Immature natural killer cell (primary cell): ENCODE results near the gene RAP1GDS1. TPM values are rescaled to one million over a fixed set of nuclear protein-coding genes. Genes with fewer than 3 reads are reported as not detected.
"Not testable (repeated sequence)": the region's sequence is repeated elsewhere in the genome, so short reads cannot be mapped to it uniquely, and the experiment has no call there.

Experiments used
- DNase-seq, 3 donors: peaks; one replicate each; pipeline ENCODE4 v3.0.0; 2022; ENCODE audit warnings: mixed read lengths in 1 of 3
- H3K27ac Mint-ChIP-seq, 6 donors: one replicate each; pipeline ENCODE4 v1.8.0; 2020; ENCODE audit warnings: mixed read lengths in 6 of 6, mild to moderate bottlenecking in 5 of 6, inconsistent platforms in 4 of 6, moderate library complexity in 3 of 6
- H3K27me3 Mint-ChIP-seq, 3 donors: one replicate each; pipeline ENCODE4 v1.8.0; 2020 to 2021; ENCODE audit warnings: low read depth in 3 of 3, mild to moderate bottlenecking in 3 of 3, mixed read lengths in 3 of 3, moderate library complexity in 3 of 3, inconsistent platforms in 1 of 3
- H3K36me3 Mint-ChIP-seq, 3 donors: one replicate each; pipeline ENCODE4 v1.8.0; 2020; ENCODE audit warnings: mixed read lengths in 3 of 3, inconsistent platforms in 2 of 3, mild to moderate bottlenecking in 2 of 3
- H3K4me1 Mint-ChIP-seq, 2 donors: one replicate each; pipeline ENCODE4 v1.8.0; 2020; ENCODE audit warnings: inconsistent platforms in 2 of 2, mild to moderate bottlenecking in 2 of 2, mixed read lengths in 2 of 2, moderate library complexity in 1 of 2
- H3K4me3 Mint-ChIP-seq, 5 donors: one replicate each; pipeline ENCODE4 v1.8.0; 2020; ENCODE audit warnings: mild to moderate bottlenecking in 5 of 5, mixed read lengths in 5 of 5, inconsistent platforms in 3 of 5, moderate library complexity in 3 of 5
- H3K9me3 Mint-ChIP-seq, 6 donors: one replicate each; pipeline ENCODE4 v1.8.0; 2020; ENCODE audit warnings: mild to moderate bottlenecking in 6 of 6, mixed read lengths in 6 of 6, inconsistent platforms in 4 of 6, moderate library complexity in 3 of 6
- polyA plus RNA-seq, 3 donors: library from polyadenylated mRNA; unstranded; fragments of 300-500 nt; fragmentation: Illumina TruSeq; gene quantifications; one replicate each; pipeline ENCODE4 v1.2.3, GENCODE V29; 2021

RAP1GDS1 gene
- polyA plus RNA-seq, 3 donors from 2014 or later = 50.4 to 85.0 (median 54.8) TPM

DNA sequence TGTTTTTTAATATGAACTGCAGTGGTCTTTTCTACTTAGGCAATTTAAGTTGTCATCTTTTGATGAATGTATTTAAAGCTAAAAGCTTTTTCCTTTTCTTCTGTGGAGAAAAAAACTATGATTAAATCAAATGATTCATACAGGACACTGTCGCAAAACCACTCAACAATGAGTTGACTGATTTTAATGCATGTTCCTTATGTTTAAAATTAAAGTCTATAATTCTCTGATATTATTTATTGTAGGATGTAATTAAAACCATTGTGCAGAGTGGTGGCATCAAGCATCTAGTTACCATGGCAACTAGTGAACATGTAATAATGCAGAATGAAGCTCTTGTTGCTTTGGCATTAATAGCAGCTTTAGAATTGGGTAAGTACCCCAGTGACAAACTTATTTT, 172.5 kb downstream of the RAP1GDS1 start:
- Mint-ChIP-seq H3K27me3 (no peaks in the 10 kb centered on the region), H3K36me3 (peaks cover 10 to 30% (median 22%) of the 10 kb centered on the region in 3 donors), H3K4me1 (peaks cover 6 to 7% of the 10 kb centered on the region in 2 donors), H3K27ac (no peak overlapping the region), H3K9me3 (no peaks in the 10 kb centered on the region), H3K4me3 (no peak overlapping the region)
- DNase-seq = no peak

DNA sequence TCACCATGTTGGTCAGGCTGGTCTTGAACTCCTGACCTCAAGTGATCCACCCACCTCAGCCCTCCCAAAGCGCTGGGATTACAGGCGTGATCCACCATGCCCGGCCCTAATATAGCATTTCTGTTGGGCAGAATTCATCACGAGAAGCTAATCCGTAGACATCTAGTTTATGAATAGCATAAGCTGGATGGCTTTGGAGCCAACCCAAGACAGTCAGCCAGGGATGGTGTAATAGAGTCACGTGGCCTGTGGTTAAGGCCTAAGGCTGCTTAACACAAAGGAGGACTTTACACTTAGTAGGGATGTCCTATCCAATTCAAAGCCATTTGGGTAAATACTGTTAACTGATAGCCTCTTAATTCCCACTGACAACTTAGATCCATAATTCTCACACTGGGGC, 173.6 kb downstream of the RAP1GDS1 start:
- Mint-ChIP-seq H3K27me3 (no peaks in the 10 kb centered on the region), H3K36me3 (peaks cover 15 to 37% (median 29%) of the 10 kb centered on the region in 3 donors), H3K4me3 (no peak overlapping the region), H3K27ac (no peak overlapping the region), H3K4me1 (peaks cover 10 to 16% of the 10 kb centered on the region in 2 donors), H3K9me3 (no peaks in the 10 kb centered on the region)
- DNase-seq = no peak

DNA sequence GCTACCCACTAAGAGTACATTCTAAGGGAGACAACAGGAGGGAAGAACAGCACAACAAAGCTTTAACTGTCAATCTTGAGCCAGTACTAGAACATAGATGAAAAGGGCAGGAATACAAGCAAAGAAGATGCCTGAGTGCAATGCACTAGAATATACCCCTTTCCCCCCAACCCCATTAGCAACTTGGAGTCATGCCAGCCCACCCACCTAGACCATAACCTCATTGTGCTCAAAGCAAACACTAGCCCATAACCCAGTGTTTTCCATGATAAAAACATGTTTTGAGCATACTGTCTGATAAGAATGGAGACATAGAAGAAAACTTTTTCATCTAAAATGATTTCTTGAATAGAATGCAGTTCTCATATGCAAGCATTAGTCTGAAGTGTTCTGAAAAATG, 183.2 kb downstream of the RAP1GDS1 start:
- DNase-seq = no peak
- peaks cover 3 to 19% (median 16%) of the 10 kb centered on the region in 3 donors for H3K27me3 Mint-ChIP-seq
- H3K4me3 Mint-ChIP-seq = no peak overlapping the region
- peak overlapping the region in 4 of 6 donors; percentile 12 to 53 (median 34) for H3K27ac Mint-ChIP-seq
- no peaks in the 10 kb centered on the region for H3K9me3 Mint-ChIP-seq
- peaks cover 19 to 27% (median 23%) of the 10 kb centered on the region in 3 donors for H3K36me3 Mint-ChIP-seq
- peaks cover 54% of the 10 kb centered on the region in 2 donors for H3K4me1 Mint-ChIP-seq

- no peaks in the 10 kb centered on the region for H3K9me3 Mint-ChIP-seq
- H3K36me3 Mint-ChIP-seq = peaks cover 14 to 19% (median 15%) of the 10 kb centered on the region in 3 donors
- peaks cover 57 to 60% of the 10 kb centered on the region in 2 donors for H3K4me1 Mint-ChIP-seq
- H3K27me3 Mint-ChIP-seq = peaks cover 5 to 21% (median 16%) of the 10 kb centered on the region in 3 donors
- H3K4me3 Mint-ChIP-seq = peak overlapping the region; percentile 64 to 81 (median 66)
- peak overlapping the region; percentile 83 to 93 (median 90) for H3K27ac Mint-ChIP-seq
- DNase-seq = peak; percentile 87 to 89 (median 88)
Measured at GRCh38 chr4:98446499-98447375, 185.6 kb downstream of the RAP1GDS1 start.

DNA sequence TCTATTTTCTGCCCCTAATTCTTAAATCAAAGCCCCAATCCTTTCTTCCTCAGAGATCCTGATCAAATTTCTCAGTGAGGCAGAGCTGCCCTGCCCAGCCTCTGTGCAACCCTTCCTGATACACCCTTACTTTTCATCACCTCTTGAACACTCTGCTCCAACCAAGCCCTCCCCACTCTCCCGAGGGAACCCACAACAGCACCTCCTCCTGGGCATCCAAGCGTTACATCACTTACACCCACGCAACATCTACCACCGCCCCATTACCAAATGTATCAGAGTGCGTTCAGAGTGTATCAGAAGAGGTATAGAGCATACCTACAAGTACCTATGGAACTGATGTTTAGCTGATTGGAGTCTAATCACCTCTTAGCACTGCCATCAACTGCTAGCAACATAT, 186.5 kb downstream of the RAP1GDS1 start:
- H3K9me3 Mint-ChIP-seq = no peaks in the 10 kb centered on the region
- H3K36me3 Mint-ChIP-seq = peaks cover 6 to 13% (median 8%) of the 10 kb centered on the region in 3 donors
- H3K27ac Mint-ChIP-seq = peak overlapping the region; percentile 83 to 93 (median 90)
- H3K4me3 Mint-ChIP-seq = peak overlapping the region; percentile 64 to 81 (median 66)
- DNase-seq = no peak
- H3K4me1 Mint-ChIP-seq = peaks cover 59 to 60% of the 10 kb centered on the region in 2 donors
- H3K27me3 Mint-ChIP-seq = peaks cover 5 to 21% (median 16%) of the 10 kb centered on the region in 3 donors

GRCh38 chr4:98448908-98449307, 187.7 kb downstream of the RAP1GDS1 start:
- Mint-ChIP-seq H3K27ac (peak overlapping the region in 5 of 6 donors; percentile 31 to 69 (median 51)), H3K9me3 (peaks cover 0 to 2% (median 0%) of the 10 kb centered on the region in 6 donors), H3K4me1 (peaks cover 64 to 68% of the 10 kb centered on the region in 2 donors), H3K27me3 (peaks cover 5 to 21% (median 14%) of the 10 kb centered on the region in 3 donors), H3K36me3 (peaks cover 0 to 7% (median 7%) of the 10 kb centered on the region in 3 donors), H3K4me3 (peak overlapping the region; percentile 35 to 66 (median 54))
- peak; percentile 39 to 53 (median 47) for DNase-seq

GRCh38 chr4:98452091-98452490, 190.9 kb downstream of the RAP1GDS1 start:
- Mint-ChIP-seq H3K4me3 (no peak overlapping the region), H3K4me1 (peaks cover 43 to 51% of the 10 kb centered on the region in 2 donors), H3K9me3 (peaks cover 0 to 2% (median 0%) of the 10 kb centered on the region in 6 donors), H3K36me3 (peaks cover 3 to 18% (median 8%) of the 10 kb centered on the region in 3 donors), H3K27ac (no peak overlapping the region), H3K27me3 (peaks cover 2 to 11% (median 6%) of the 10 kb centered on the region in 3 donors)
- DNase-seq = no peak

DNA sequence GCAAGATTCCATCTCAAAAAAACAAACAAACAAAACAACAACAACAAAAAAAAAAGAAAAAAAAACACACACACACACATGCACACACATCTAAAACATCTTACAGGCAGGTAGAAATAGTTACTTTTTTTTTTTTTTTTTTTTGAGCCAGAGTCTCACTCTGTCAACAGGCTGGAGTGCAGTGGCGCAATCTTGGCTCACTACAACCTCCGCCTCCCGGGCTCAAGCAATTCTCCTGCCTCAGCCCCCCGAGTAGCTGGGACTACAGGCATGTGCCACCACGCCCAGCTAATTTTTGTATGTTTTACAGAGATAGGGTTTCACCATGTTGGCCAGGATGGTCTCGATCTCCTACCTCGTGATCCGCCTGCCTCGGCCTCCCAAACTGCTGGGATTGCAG, 196.2 kb downstream of the RAP1GDS1 start:
- not testable (repeated sequence) for H3K4me3 Mint-ChIP-seq, DNase-seq, H3K27me3 Mint-ChIP-seq, H3K9me3 Mint-ChIP-seq, H3K27ac Mint-ChIP-seq
- Mint-ChIP-seq H3K36me3 (peaks cover 3 to 25% (median 8%) of the 10 kb centered on the region in 3 donors), H3K4me1 (peaks cover 15 to 17% of the 10 kb centered on the region in 2 donors)

GRCh38 chr4:98461121-98461865, 200.1 kb downstream of the RAP1GDS1 start:
- not testable (repeated sequence) for H3K4me3 Mint-ChIP-seq, H3K27ac Mint-ChIP-seq, H3K9me3 Mint-ChIP-seq, H3K27me3 Mint-ChIP-seq, H3K4me1 Mint-ChIP-seq, DNase-seq
- H3K36me3 Mint-ChIP-seq = peaks cover 0 to 12% (median 5%) of the 10 kb centered on the region in 3 donors

- no peak for DNase-seq
- Mint-ChIP-seq H3K4me3 (no peak overlapping the region), H3K4me1 (peaks cover 6 to 8% of the 10 kb centered on the region in 2 donors), H3K27ac (no peak overlapping the region), H3K27me3 (peaks cover 0 to 2% (median 0%) of the 10 kb centered on the region in 3 donors), H3K9me3 (peaks cover 0 to 2% (median 0%) of the 10 kb centered on the region in 6 donors), H3K36me3 (peaks cover 0 to 6% (median 0%) of the 10 kb centered on the region in 3 donors)
Measured at GRCh38 chr4:98462487-98462886, 201.3 kb downstream of the RAP1GDS1 start.

DNA sequence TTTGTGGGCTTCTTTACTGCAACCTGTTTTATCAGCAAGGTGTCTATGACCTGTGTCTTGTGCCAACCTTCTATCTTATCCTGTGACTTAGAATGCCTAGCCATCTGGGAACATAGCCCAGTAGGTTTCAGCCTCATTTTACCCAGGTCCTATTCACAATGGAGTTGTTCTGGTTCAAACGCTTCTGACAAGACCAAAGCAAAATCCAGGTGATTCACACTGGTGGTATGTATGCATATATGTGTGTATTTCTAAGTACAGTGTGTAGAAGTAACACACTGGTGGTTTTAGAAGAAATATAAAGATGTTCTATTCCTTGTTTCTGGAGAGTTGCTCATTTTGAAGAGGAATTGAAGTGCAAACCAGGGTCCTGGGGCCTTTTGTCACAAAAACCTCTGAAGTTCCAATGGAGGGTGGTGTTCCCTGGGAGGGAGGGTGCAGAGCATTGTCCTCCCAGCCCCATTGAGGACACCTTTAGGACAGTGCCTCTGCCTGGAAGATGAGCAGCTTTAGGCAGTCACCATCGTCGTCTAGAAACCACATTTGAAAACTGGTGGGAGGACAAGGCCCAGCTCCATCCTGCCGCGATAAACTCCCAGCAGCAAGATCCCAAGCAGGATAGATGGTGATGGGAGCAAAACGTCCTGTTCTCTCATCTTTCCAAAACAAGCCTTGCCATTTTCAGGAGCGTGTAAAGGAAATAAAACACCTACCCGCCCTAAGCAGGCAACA, 205.8 kb downstream of the RAP1GDS1 start:
- H3K27ac Mint-ChIP-seq = peak overlapping the region in 1 of 6 donors; percentile 64
- H3K4me3 Mint-ChIP-seq = peak overlapping the region; percentile 48 to 88 (median 83)
- no peak for DNase-seq
- H3K27me3 Mint-ChIP-seq = no peaks in the 10 kb centered on the region
- H3K4me1 Mint-ChIP-seq = peaks cover 41 to 47% of the 10 kb centered on the region in 2 donors
- H3K9me3 Mint-ChIP-seq = no peaks in the 10 kb centered on the region
- peaks cover 0 to 17% (median 10%) of the 10 kb centered on the region in 3 donors for H3K36me3 Mint-ChIP-seq

DNA sequence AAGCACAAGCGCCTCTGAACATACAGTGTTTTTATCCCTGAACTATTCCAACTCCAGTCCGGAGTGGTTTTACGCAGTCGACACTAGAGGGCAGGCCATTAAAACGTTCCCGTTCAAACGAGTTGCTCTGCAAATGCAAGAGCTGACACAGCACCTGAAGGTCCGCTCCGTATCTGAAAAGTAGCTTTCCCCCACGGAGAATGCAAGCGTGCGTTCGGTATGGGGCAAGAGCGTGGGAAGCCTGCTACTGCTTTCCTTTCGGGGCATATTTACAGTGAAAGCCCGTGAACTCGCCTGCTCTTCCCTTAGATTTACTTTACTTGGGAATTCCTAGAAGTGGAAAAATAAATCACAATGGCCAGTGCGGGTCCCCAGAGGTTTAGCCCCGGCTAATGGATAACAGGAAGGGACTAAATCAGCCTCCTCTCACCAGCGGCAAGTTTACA, 206.5 kb downstream of the RAP1GDS1 start:
- no peaks in the 10 kb centered on the region for H3K9me3 Mint-ChIP-seq
- H3K27ac Mint-ChIP-seq = peak overlapping the region in 5 of 6 donors; percentile 2 to 88 (median 64)
- H3K27me3 Mint-ChIP-seq = no peaks in the 10 kb centered on the region
- H3K4me1 Mint-ChIP-seq = peaks cover 43 to 51% of the 10 kb centered on the region in 2 donors
- H3K4me3 Mint-ChIP-seq = peak overlapping the region; percentile 82 to 88 (median 83)
- peak; percentile 60 to 68 (median 67) for DNase-seq
- H3K36me3 Mint-ChIP-seq = peaks cover 1 to 24% (median 16%) of the 10 kb centered on the region in 3 donors

DNA sequence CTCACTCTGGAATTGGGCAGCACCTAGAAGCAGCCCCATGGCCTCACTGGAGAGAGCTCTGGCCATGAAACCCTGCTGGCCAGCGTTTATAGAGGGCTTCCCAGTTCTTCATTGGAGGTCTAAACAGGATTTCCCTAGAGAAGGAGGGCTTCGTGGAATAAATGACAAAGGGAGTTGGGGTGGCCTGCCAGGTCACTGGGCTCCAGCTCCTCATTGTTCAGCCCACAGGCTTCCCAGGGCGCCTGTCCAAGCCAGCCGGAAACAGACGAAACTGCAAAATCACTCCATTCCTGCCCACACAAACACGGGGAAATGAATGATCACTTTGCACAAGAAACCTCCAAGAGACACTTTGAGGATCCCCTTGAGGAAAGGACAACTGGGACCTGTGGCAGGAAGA, 207.5 kb downstream of the RAP1GDS1 start:
- no peak for DNase-seq
- H3K4me1 Mint-ChIP-seq = peaks cover 45 to 55% of the 10 kb centered on the region in 2 donors
- no peaks in the 10 kb centered on the region for H3K9me3 Mint-ChIP-seq
- peaks cover 6 to 26% (median 21%) of the 10 kb centered on the region in 3 donors for H3K36me3 Mint-ChIP-seq
- peak overlapping the region in 1 of 6 donors; percentile 38 for H3K27ac Mint-ChIP-seq
- peaks cover 0 to 1% (median under 1%) of the 10 kb centered on the region in 3 donors for H3K27me3 Mint-ChIP-seq
- peak overlapping the region in 1 of 5 donors; percentile 14 for H3K4me3 Mint-ChIP-seq
